ENCODE data around the gene POLK. TPM values are rescaled to one million over a fixed set of nuclear protein-coding genes. Genes with fewer than 3 reads are reported as not detected.

The POLK gene
- total and polyA plus RNA-seq, 2 donors (not counting 3 experiments of a cell fraction or from before 2014, with no cell fraction given), result 5.1 to 27.3 TPM

GRCh38 chr5:75471193-75471592 lies 40.5 kb upstream of the POLK start:
- Histone ChIP-seq H3K27me3 (ENCODE audit: control insufficient read depth in 2 of 2, insufficient read depth in 2 of 2, low read length in 2 of 2) (no peaks in the 10 kb centered on the region), H3K36me3 (ENCODE audit: control insufficient read depth in 2 of 2, extremely low read depth in 1 of 2, insufficient read depth in 2 of 2, low read length in 2 of 2) (no peaks in the 10 kb centered on the region), H3K9me3 (replicated peaks; ENCODE audit: control insufficient read depth, insufficient read depth, low read length) (no peaks in the 10 kb centered on the region), H3K9ac (replicated peaks; ENCODE audit: extremely low read depth, insufficient read depth, low read length) (no peak overlapping the region), H4K20me1 (replicated peaks; ENCODE audit: control insufficient read depth, extremely low read depth, insufficient read depth, low read length) (peaks cover 3% of the 10 kb centered on the region), H2AFZ (ENCODE audit: low read depth, low read length) (no peak overlapping the region), H3K79me2 (ENCODE audit: control insufficient read depth, insufficient read depth, low read length) (peaks cover 27% of the 10 kb centered on the region), H3K9me1 (replicated peaks; ENCODE audit: control insufficient read depth, extremely low read depth, insufficient read depth, low read length) (no peaks in the 10 kb centered on the region), H3K4me1 (ENCODE audit: control insufficient read depth, extremely low read depth, insufficient read depth, low read length) (no peaks in the 10 kb centered on the region), H3K4me3 (replicated peaks in 1 of 3; ENCODE audit: insufficient read depth in 1 of 3, low read depth in 1 of 3, low read length in 3 of 3) (no peak overlapping the region), H3K4me2 (ENCODE audit: insufficient read depth, low read length) (no peak overlapping the region), H3K27ac (ENCODE audit: insufficient read depth, low read depth, low read length) (no peak overlapping the region)
- BruUV-seq (replicated peaks), result no TSS peak
- FAIRE-seq (no peak), DNase-seq (ENCODE audit: low read depth, low spot score) (no peak)
- ChIA-PET CTCF (no interaction called here), POLR2A (no interaction called here)
- intact Hi-C loops (cut with micrococcal nuclease), result no loop called here
- TF ChIP-seq CTCF (IDR thresholded peaks at IDR 0.05; ENCODE audit: extremely low read depth in 1 of 2, insufficient read depth in 1 of 2, low read depth in 1 of 2, low read length in 2 of 2) (no peak), MYC (IDR thresholded peaks at IDR 0.05; ENCODE audit: low read depth, low read length) (no peak), POLR2A (IDR thresholded peaks at IDR 0.05; ENCODE audit: low read depth, low read length) (no peak), GATA2 (IDR thresholded peaks at IDR 0.05; ENCODE audit: insufficient read depth, insufficient read length, low read depth, low read length) (no peak), JUN (IDR thresholded peaks at IDR 0.05; ENCODE audit: borderline replicate concordance, insufficient read depth, insufficient read length, low read depth) (no peak), MAX (IDR thresholded peaks at IDR 0.05; ENCODE audit: insufficient read depth, insufficient read length) (no peak), EZH2 (IDR thresholded peaks at IDR 0.05; ENCODE audit: borderline replicate concordance, low read depth, low read length, severe bottlenecking) (no peak), FOS (IDR thresholded peaks at IDR 0.05; ENCODE audit: borderline replicate concordance, insufficient read depth, low read length) (no peak), POLR2AphosphoS5 (IDR thresholded peaks at IDR 0.05; ENCODE audit: insufficient read depth, low read depth, low read length) (no peak)
- dilution Hi-C loops (cut with MboI; ENCODE audit: extremely low pct_ligation_motif_present, low sequenced_read_pairs), result no loop called here

All from endothelial cell of umbilical vein (primary cell).